ENCODE results near the gene PCSK5. TPM values are rescaled to one million over a fixed set of nuclear protein-coding genes. Genes with fewer than 3 reads are reported as not detected.

Gene PCSK5
- polyA plus RNA-seq, 1 donor from 2014 or later: 1.7 TPM

GRCh38 chr9:75974016-75974766 is 83.7 kb downstream of the PCSK5 start:
- H2AFZ ChIP-seq (ENCODE audit: low read depth, low read length): no peak overlapping the region
- H3K79me2 ChIP-seq (replicated peaks; ENCODE audit: insufficient read depth, low read length): no peaks in the 10 kb centered on the region
- no peak overlapping the region for H3K4me2 ChIP-seq (ENCODE audit: low read length)
- H3K9me3 ChIP-seq (ENCODE audit: low read length): no peaks in the 10 kb centered on the region
- no peaks in the 10 kb centered on the region for H3K27me3 ChIP-seq (ENCODE audit: insufficient read depth, low read depth, low read length)
- TF ChIP-seq EZH2 (IDR thresholded peaks at IDR 0.05; ENCODE audit: borderline replicate concordance, insufficient read depth, low read length, poor library complexity, severe bottlenecking) (no peak), CTCF (IDR thresholded peaks at IDR 0.05; ENCODE audit: poor library complexity, severe bottlenecking) (no peak), RAD21 (conservative IDR thresholded peaks at IDR 0.05) (no peak), TAF1 (IDR thresholded peaks at IDR 0.05; ENCODE audit: low read depth) (no peak), SMC3 (conservative IDR thresholded peaks at IDR 0.05; ENCODE audit: poor library complexity) (no peak), EP300 (conservative IDR thresholded peaks at IDR 0.05; ENCODE audit: poor library complexity, severe bottlenecking) (no peak), POLR2AphosphoS5 (IDR thresholded peaks at IDR 0.05) (no peak), MXI1 (conservative IDR thresholded peaks at IDR 0.05; ENCODE audit: poor library complexity, severe bottlenecking) (no peak), REST (IDR thresholded peaks at IDR 0.05; ENCODE audit: borderline replicate concordance) (no peak)
- H3F3A ChIP-seq (ENCODE audit: insufficient read depth, low read length, poor library complexity, severe bottlenecking): no peaks in the 10 kb centered on the region
- H3K4me3 ChIP-seq (ENCODE audit: low read length): no peak overlapping the region
- H3K36me3 ChIP-seq (ENCODE audit: insufficient read depth, low read length): no peaks in the 10 kb centered on the region
- H4K20me1 ChIP-seq (ENCODE audit: insufficient read depth): no peaks in the 10 kb centered on the region
- no peak overlapping the region for H3K27ac ChIP-seq (ENCODE audit: low read length)
- no peak overlapping the region for H3K9ac ChIP-seq (ENCODE audit: low read length)
- no peaks in the 10 kb centered on the region for H3K9me2 ChIP-seq (ENCODE audit: insufficient read depth, low read length)

GRCh38 chr9:75975071-75975470 is 84.6 kb downstream of the PCSK5 start:
- Histone ChIP-seq H4K20me1 (ENCODE audit: insufficient read depth) (no peaks in the 10 kb centered on the region), H3K9ac (ENCODE audit: low read length) (no peak overlapping the region), H3K9me3 (ENCODE audit: low read length) (no peaks in the 10 kb centered on the region), H3K27ac (ENCODE audit: low read length) (no peak overlapping the region), H2AFZ (ENCODE audit: low read depth, low read length) (no peak overlapping the region), H3K36me3 (ENCODE audit: insufficient read depth, low read length) (no peaks in the 10 kb centered on the region), H3K9me2 (ENCODE audit: insufficient read depth, low read length) (no peaks in the 10 kb centered on the region), H3K4me2 (ENCODE audit: low read length) (no peak overlapping the region), H3K27me3 (ENCODE audit: insufficient read depth, low read depth, low read length) (no peaks in the 10 kb centered on the region), H3K4me3 (ENCODE audit: low read length) (no peak overlapping the region), H3K79me2 (replicated peaks; ENCODE audit: insufficient read depth, low read length) (no peaks in the 10 kb centered on the region), H3F3A (ENCODE audit: insufficient read depth, low read length, poor library complexity, severe bottlenecking) (no peaks in the 10 kb centered on the region)
- no peak for TF ChIP-seq MXI1 (conservative IDR thresholded peaks at IDR 0.05; ENCODE audit: poor library complexity, severe bottlenecking)
- no peak for TF ChIP-seq RAD21 (conservative IDR thresholded peaks at IDR 0.05)

Data from neural cell (in vitro differentiated cells).